ENCODE data around the gene MORF4L1. TPM values are rescaled to one million over a fixed set of nuclear protein-coding genes. Genes with fewer than 3 reads are reported as not detected.
A peak's percentile ranks its signal among the peaks of the same experiment; 100 is the strongest.

MORF4L1 gene
- polyA plus RNA-seq, 1 donor from 2014 or later, result 1,505 TPM

DNA sequence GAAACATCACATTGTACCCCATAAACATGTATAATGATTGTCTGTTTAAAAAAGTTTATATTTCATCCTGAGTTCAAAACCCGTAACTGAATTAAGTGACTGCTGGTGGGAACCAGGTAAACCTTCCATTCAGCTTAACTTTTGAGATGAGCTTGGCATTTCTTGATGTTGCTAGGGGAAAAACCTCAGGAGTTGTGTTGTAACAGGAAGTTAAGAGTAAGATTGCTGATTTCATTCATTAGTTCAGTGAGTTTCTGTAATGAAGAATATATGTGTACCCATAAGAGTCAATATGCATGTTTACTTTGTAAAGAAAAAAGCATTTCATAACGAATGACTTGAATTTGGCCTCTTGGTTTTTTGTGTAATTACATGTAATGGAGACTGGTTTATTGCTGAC lies 39.6 kb downstream of the MORF4L1 start:
- peaks cover 7% of the 10 kb centered on the region for H4K20me1 ChIP-seq (ENCODE audit: insufficient read depth)

GRCh38 chr15:78913012-78913411 lies 40.3 kb downstream of the MORF4L1 start:
- no peaks in the 10 kb centered on the region for H3K36me3 ChIP-seq (ENCODE audit: insufficient read depth, low read length)
- TF ChIP-seq EZH2 (IDR thresholded peaks at IDR 0.05; ENCODE audit: borderline replicate concordance, insufficient read depth, low read length, poor library complexity, severe bottlenecking), result no peak
- TF ChIP-seq MXI1 (conservative IDR thresholded peaks at IDR 0.05; ENCODE audit: poor library complexity, severe bottlenecking), result no peak
- no peak for TF ChIP-seq TAF1 (IDR thresholded peaks at IDR 0.05; ENCODE audit: low read depth)
- no peak for TF ChIP-seq SMC3 (conservative IDR thresholded peaks at IDR 0.05; ENCODE audit: poor library complexity)
- TF ChIP-seq EP300 (conservative IDR thresholded peaks at IDR 0.05; ENCODE audit: poor library complexity, severe bottlenecking), result no peak
- no peaks in the 10 kb centered on the region for H3K79me2 ChIP-seq (replicated peaks; ENCODE audit: insufficient read depth, low read length)
- H3K27ac ChIP-seq (ENCODE audit: low read length), result no peak overlapping the region
- no peak overlapping the region for H3K4me2 ChIP-seq (ENCODE audit: low read length)
- peaks cover 7% of the 10 kb centered on the region for H4K20me1 ChIP-seq (ENCODE audit: insufficient read depth)
- no peaks in the 10 kb centered on the region for H3F3A ChIP-seq (ENCODE audit: insufficient read depth, low read length, poor library complexity, severe bottlenecking)
- no peak overlapping the region for H2AFZ ChIP-seq (ENCODE audit: low read depth, low read length)
- no peak overlapping the region for H3K4me3 ChIP-seq (ENCODE audit: low read length)
- no peaks in the 10 kb centered on the region for H3K9me3 ChIP-seq (ENCODE audit: low read length)
- H3K27me3 ChIP-seq (ENCODE audit: insufficient read depth, low read depth, low read length), result no peaks in the 10 kb centered on the region
- no peak overlapping the region for H3K9ac ChIP-seq (ENCODE audit: low read length)
- H3K9me2 ChIP-seq (ENCODE audit: insufficient read depth, low read length), result no peaks in the 10 kb centered on the region

More for the DNA sequence above, 39.6 kb downstream of the MORF4L1 start:
- no peak overlapping the region for H3K9ac ChIP-seq (ENCODE audit: low read length)
- TF ChIP-seq TAF1 (IDR thresholded peaks at IDR 0.05; ENCODE audit: low read depth), result no peak
- no peak overlapping the region for H3K27ac ChIP-seq (ENCODE audit: low read length)
- no peaks in the 10 kb centered on the region for H3F3A ChIP-seq (ENCODE audit: insufficient read depth, low read length, poor library complexity, severe bottlenecking)
- H3K79me2 ChIP-seq (replicated peaks; ENCODE audit: insufficient read depth, low read length), result no peaks in the 10 kb centered on the region
- H3K36me3 ChIP-seq (ENCODE audit: insufficient read depth, low read length), result no peaks in the 10 kb centered on the region
- H3K4me3 ChIP-seq (ENCODE audit: low read length), result no peak overlapping the region
- H3K9me2 ChIP-seq (ENCODE audit: insufficient read depth, low read length), result no peaks in the 10 kb centered on the region
- no peak overlapping the region for H2AFZ ChIP-seq (ENCODE audit: low read depth, low read length)
- no peak overlapping the region for H3K4me2 ChIP-seq (ENCODE audit: low read length)
- no peaks in the 10 kb centered on the region for H3K27me3 ChIP-seq (ENCODE audit: insufficient read depth, low read depth, low read length)
- H3K9me3 ChIP-seq (ENCODE audit: low read length), result no peaks in the 10 kb centered on the region

DNA sequence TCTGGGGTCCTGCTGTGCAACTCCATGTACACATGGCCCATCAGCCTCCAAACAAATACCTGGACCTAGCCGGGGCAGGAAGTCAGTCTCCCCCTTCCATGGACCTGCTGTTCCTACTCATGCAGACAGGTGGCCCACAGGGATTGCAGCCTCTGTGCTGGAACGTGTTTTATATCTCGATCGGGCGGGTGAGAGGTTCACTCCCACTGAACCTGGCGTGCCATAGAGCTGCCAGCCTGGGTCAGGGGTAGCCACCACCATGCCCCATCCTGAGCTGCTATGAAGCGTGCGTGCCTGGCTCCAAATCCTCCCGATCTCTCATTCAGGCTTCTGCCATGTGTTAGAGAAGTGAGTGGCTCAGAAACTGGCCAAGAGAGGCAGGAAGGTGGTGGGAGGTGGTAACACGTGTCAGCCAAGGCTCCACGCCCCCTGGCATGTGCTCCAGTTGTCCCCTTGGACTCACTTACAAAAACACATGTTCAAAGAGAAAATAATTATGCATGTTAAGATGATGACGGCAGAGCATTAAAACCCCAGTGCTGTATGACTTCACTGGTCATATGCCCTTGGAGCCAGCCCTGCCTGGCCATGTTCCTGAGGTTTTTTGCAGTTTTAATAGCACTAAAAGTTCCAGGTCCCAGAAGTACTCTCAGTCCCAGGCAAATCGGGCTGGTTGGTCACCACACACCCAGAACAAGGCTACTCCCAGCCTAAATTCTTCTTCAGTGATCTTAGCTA lies 41.5 kb downstream of the MORF4L1 start:
- no peak overlapping the region for H2AFZ ChIP-seq (ENCODE audit: low read depth, low read length)
- no peaks in the 10 kb centered on the region for H3K9me3 ChIP-seq (ENCODE audit: low read length)
- H3K79me2 ChIP-seq (replicated peaks; ENCODE audit: insufficient read depth, low read length), result no peaks in the 10 kb centered on the region
- no peaks in the 10 kb centered on the region for H3K27me3 ChIP-seq (ENCODE audit: insufficient read depth, low read depth, low read length)
- no peak overlapping the region for H3K4me2 ChIP-seq (ENCODE audit: low read length)
- no peak overlapping the region for H3K9ac ChIP-seq (ENCODE audit: low read length)
- no peaks in the 10 kb centered on the region for H3F3A ChIP-seq (ENCODE audit: insufficient read depth, low read length, poor library complexity, severe bottlenecking)
- no peaks in the 10 kb centered on the region for H3K9me2 ChIP-seq (ENCODE audit: insufficient read depth, low read length)
- peaks cover 7% of the 10 kb centered on the region for H4K20me1 ChIP-seq (ENCODE audit: insufficient read depth)
- no peaks in the 10 kb centered on the region for H3K36me3 ChIP-seq (ENCODE audit: insufficient read depth, low read length)
- H3K4me3 ChIP-seq (ENCODE audit: low read length), result no peak overlapping the region
- no peak overlapping the region for H3K27ac ChIP-seq (ENCODE audit: low read length)
- TF ChIP-seq REST (IDR thresholded peaks at IDR 0.05; ENCODE audit: borderline replicate concordance) (no peak), SMC3 (conservative IDR thresholded peaks at IDR 0.05; ENCODE audit: poor library complexity) (peak; percentile 31), RAD21 (conservative IDR thresholded peaks at IDR 0.05) (peak; percentile 14), EZH2 (IDR thresholded peaks at IDR 0.05; ENCODE audit: borderline replicate concordance, insufficient read depth, low read length, poor library complexity, severe bottlenecking) (no peak), MXI1 (conservative IDR thresholded peaks at IDR 0.05; ENCODE audit: poor library complexity, severe bottlenecking) (no peak), TAF1 (IDR thresholded peaks at IDR 0.05; ENCODE audit: low read depth) (no peak), POLR2AphosphoS5 (IDR thresholded peaks at IDR 0.05) (no peak)
- TF ChIP-seq, protein P1, sequence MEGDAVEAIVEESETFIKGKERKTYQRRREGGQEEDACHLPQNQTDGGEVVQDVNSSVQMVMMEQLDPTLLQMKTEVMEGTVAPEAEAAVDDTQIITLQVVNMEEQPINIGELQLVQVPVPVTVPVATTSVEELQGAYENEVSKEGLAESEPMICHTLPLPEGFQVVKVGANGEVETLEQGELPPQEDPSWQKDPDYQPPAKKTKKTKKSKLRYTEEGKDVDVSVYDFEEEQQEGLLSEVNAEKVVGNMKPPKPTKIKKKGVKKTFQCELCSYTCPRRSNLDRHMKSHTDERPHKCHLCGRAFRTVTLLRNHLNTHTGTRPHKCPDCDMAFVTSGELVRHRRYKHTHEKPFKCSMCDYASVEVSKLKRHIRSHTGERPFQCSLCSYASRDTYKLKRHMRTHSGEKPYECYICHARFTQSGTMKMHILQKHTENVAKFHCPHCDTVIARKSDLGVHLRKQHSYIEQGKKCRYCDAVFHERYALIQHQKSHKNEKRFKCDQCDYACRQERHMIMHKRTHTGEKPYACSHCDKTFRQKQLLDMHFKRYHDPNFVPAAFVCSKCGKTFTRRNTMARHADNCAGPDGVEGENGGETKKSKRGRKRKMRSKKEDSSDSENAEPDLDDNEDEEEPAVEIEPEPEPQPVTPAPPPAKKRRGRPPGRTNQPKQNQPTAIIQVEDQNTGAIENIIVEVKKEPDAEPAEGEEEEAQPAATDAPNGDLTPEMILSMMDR (IDR thresholded peaks at IDR 0.05; ENCODE audit: poor library complexity, severe bottlenecking), result no peak
